K562 (cell line): ENCODE results near the gene ST6GAL1. TPM values are rescaled to one million over a fixed set of nuclear protein-coding genes. Genes with fewer than 3 reads are reported as not detected.
A peak's percentile ranks its signal among the peaks of the same experiment; 100 is the strongest.
"Not testable (repeated sequence)": the region's sequence is repeated elsewhere in the genome, so short reads cannot be mapped to it uniquely, and the experiment has no call there.

Experiments used
- CBFA2T2 ChIP-seq: fragments of 450-650 bp; conservative IDR thresholded peaks from 2 replicates; pipeline ENCODE4 v1.6.1; 2017; ENCODE audit warnings: mild to moderate bottlenecking
- CXXC5 ChIP-seq: fragments of 250-450 bp; sonication (Bioruptor Pico); IDR thresholded peaks from 2 replicates; pipeline ENCODE4 v1.8.0; 2022; ENCODE audit warnings: inconsistent platforms, mild to moderate bottlenecking, moderate library complexity
- E2F3 ChIP-seq: fragments of 250-450 bp; sonication (Bioruptor Pico); IDR thresholded peaks from 2 replicates; pipeline ENCODE4 v1.4.0; 2020; ENCODE audit warnings: mild to moderate bottlenecking
- ERF ChIP-seq: fragments of 450-650 bp; formaldehyde crosslinking; IDR thresholded peaks from 2 replicates; pipeline ENCODE4 v1.4.0; 2020; ENCODE audit warnings: mild to moderate bottlenecking, mixed read lengths
- HSF4 ChIP-seq: fragments of 250-450 bp; sonication (Bioruptor Pico); IDR thresholded peaks from 2 replicates; pipeline ENCODE4 v2.1.2; 2022; ENCODE audit warnings: mild to moderate bottlenecking, moderate library complexity, borderline replicate concordance
- ILK ChIP-seq: fragments of 450-650 bp; IDR thresholded peaks from 2 replicates; pipeline ENCODE4 v1.6.1; 2016; ENCODE audit warnings: missing genetic modification characterization, low read depth, mild to moderate bottlenecking, missing compliant biosample characterization, moderate library complexity, borderline replicate concordance
- MEIS2 ChIP-seq: fragments of 450-650 bp; IDR thresholded peaks from 2 replicates; pipeline ENCODE4 v1.6.1; 2014; ENCODE audit warnings: mild to moderate bottlenecking; ENCODE audit not compliant: partially characterized antibody
- NR4A1 ChIP-seq, 2 experiments: fragments of 250-450 bp in 1 of 2; fragments of 450-650 bp in 1 of 2; sonication (Bioruptor Pico) in 1 of 2; IDR thresholded peaks; 2 replicates each; pipeline versions ENCODE4 v1.4.0 to v1.6.1; 2016 to 2020; ENCODE audit warnings: mild to moderate bottlenecking in 2 of 2, missing compliant biosample characterization in 1 of 2, missing genetic modification characterization in 1 of 2, moderate library complexity in 1 of 2
- TSHZ1 ChIP-seq: fragments of 250-450 bp; sonication (Bioruptor Pico); IDR thresholded peaks from 2 replicates; pipeline ENCODE4 v1.4.0; 2020; ENCODE audit warnings: mild to moderate bottlenecking, moderate library complexity
- ZNF583 ChIP-seq: fragments of 250-450 bp; sonication (Bioruptor Pico); IDR thresholded peaks from 2 replicates; pipeline ENCODE4 v1.4.0; 2020
- ZNF740 ChIP-seq, 3 experiments: fragments of 200-800 bp in 1 of 3; sonication (Bioruptor generic) in 1 of 3; sonication (generic) in 1 of 3; formaldehyde crosslinking in 1 of 3; IDR thresholded peaks; 2 replicates each; pipeline versions ENCODE4 v1.6.1 to v1.8.0; 2016 to 2022; ENCODE audit warnings: mild to moderate bottlenecking in 2 of 3, missing compliant biosample characterization in 2 of 3, missing genetic modification characterization in 2 of 3, missing genetic modification reagents in 1 of 3
- ZNF766 ChIP-seq: fragments of 200-800 bp; sonication (Bioruptor generic); conservative IDR thresholded peaks from 2 replicates; pipeline ENCODE4 v1.6.1; 2016; ENCODE audit warnings: missing genetic modification characterization, missing compliant biosample characterization
- polyA plus RNA-seq, 8 experiments: library from polyadenylated mRNA; depleted of rRNA in 4 of 8; stranded (reverse) in 5 of 8; unstranded in 3 of 8; fragments of >200 nt; fragmentation: Nextera tagmentation in 2 of 8; fragmentation: Illumina TruSeq in 1 of 8; extraction: Ambion mirVana in 2 of 8; extraction: Trizol in 1 of 8; gene quantifications; 2 replicates each; pipeline versions ENCODE4 v1.2.1 to v1.2.3, GENCODE V29; 2011 to 2014; ENCODE audit warnings: inconsistent platforms in 1 of 8, missing spikeins in 1 of 8
- total RNA-seq, 7 experiments: library from RNA; depleted of rRNA in 6 of 7; stranded (reverse); fragments of >200 nt in 6 of 7; fragmentation: Illumina TruSeq in 2 of 7; extraction: Trizol in 2 of 7; gene quantifications; 2 replicates each; pipeline versions ENCODE4 v1.2.1 to v1.2.3, GENCODE V29; 2011 to 2021; ENCODE audit warnings: low replicate concordance in 1 of 7
- TF ChIP-seq, protein P1 (sequence below), 2 experiments: IDR thresholded peaks in 1 of 2; conservative IDR thresholded peaks in 1 of 2; 2 replicates each; pipeline ENCODE4 v1.6.1; 2016; ENCODE audit warnings: low read depth in 2 of 2, mild to moderate bottlenecking in 1 of 2, missing compliant biosample characterization in 1 of 2, missing genetic modification characterization in 1 of 2, moderate library complexity in 1 of 2
- TF ChIP-seq, protein P2 (sequence below): fragments of 250-450 bp; sonication (Bioruptor Pico); IDR thresholded peaks from 2 replicates; pipeline ENCODE4 v1.4.0; 2020
- TF ChIP-seq, protein P3 (sequence below): fragments of 250-450 bp; sonication (Bioruptor Pico); IDR thresholded peaks from 2 replicates; pipeline ENCODE4 v1.8.0; 2022; ENCODE audit warnings: moderate library complexity, mild to moderate bottlenecking, inconsistent platforms
- TF ChIP-seq, protein P4 (sequence below): fragments of 450-650 bp; formaldehyde crosslinking; IDR thresholded peaks from 2 replicates; pipeline ENCODE4 v1.4.0; 2022; ENCODE audit warnings: mild to moderate bottlenecking, moderate library complexity

The ST6GAL1 gene
- total and polyA plus RNA-seq, 9 of the 15 experiments (the other 6 are each of a cell fraction or from before 2014, with no cell fraction given): 31.9 to 145 (median 71.0) TPM

DNA sequence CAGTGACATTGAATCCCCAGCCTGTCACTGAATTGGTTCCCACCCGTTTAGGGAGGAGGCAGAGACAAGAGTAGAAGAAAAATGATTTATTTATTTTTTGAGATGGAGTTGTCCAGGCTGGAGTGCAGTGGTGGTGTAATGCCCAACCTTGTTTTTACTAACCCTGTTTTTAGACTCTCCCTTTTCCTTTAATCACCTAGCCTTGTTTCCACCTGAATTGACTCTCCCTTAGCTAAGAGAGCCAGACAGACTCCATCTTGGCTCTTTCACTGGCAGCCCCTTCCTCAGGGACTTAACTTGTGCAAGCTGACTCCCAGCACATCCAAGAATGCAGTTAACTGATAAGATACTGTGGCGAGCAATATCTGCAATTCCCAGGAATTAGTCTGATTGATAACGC lies 80.1 kb downstream of the ST6GAL1 start (continued):
- TF ChIP-seq NR4A1 (CRISPR knock-in tag; IDR thresholded peaks at IDR 0.05): peak; percentile 59; the same call in 1 of the 2 replicates
- peak; percentile 97 for TF ChIP-seq NR4A1 (tag; IDR thresholded peaks at IDR 0.05)
- TF ChIP-seq MEIS2: peak; percentile 24
- TF ChIP-seq CBFA2T2: peak; percentile 30
- TF ChIP-seq, protein P1, sequence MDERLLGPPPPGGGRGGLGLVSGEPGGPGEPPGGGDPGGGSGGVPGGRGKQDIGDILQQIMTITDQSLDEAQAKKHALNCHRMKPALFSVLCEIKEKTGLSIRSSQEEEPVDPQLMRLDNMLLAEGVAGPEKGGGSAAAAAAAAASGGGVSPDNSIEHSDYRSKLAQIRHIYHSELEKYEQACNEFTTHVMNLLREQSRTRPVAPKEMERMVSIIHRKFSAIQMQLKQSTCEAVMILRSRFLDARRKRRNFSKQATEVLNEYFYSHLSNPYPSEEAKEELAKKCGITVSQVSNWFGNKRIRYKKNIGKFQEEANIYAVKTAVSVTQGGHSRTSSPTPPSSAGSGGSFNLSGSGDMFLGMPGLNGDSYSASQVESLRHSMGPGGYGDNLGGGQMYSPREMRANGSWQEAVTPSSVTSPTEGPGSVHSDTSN (CRISPR knock-in tag; IDR thresholded peaks at IDR 0.05; ENCODE audit: low read depth): not testable (repeated sequence)
- TF ChIP-seq, protein P1 (tag; conservative IDR thresholded peaks at IDR 0.05; ENCODE audit: low read depth): peak; percentile 35; the same call in 1 of the 2 replicates
- TF ChIP-seq TSHZ1: peak; percentile 62; the same call in 1 of the 2 replicates
- 0 out of 2 replicates have a peak, but pooled peaks have one; percentile 52 for TF ChIP-seq ERF (CRISPR knock-in tag)
- TF ChIP-seq CXXC5 (CRISPR knock-in tag): peak; percentile 81
- peak; percentile 92; the same call in 1 of the 2 replicates for TF ChIP-seq HSF4 (CRISPR knock-in tag)
- TF ChIP-seq ILK (tag): peak; percentile 44; the same call in 1 of the 2 replicates
- TF ChIP-seq ZNF766 (CRISPR knock-in tag): peak; percentile 65
- TF ChIP-seq, protein P2, sequence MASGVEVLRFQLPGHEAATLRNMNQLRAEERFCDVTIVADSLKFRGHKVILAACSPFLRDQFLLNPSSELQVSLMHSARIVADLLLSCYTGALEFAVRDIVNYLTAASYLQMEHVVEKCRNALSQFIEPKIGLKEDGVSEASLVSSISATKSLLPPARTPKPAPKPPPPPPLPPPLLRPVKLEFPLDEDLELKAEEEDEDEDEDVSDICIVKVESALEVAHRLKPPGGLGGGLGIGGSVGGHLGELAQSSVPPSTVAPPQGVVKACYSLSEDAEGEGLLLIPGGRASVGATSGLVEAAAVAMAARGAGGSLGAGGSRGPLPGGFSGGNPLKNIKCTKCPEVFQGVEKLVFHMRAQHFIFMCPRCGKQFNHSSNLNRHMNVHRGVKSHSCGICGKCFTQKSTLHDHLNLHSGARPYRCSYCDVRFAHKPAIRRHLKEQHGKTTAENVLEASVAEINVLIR: peak; percentile 69
- not testable (repeated sequence) for TF ChIP-seq ZNF740 (CRISPR knock-in tag; IDR thresholded peaks at IDR 0.05)
- peak in 1 of 2 experiments; percentile 90; a peak in 2 of 4 replicates for TF ChIP-seq ZNF740 (tag; IDR thresholded peaks at IDR 0.05)
- peak; percentile 95 for TF ChIP-seq ZNF583
- TF ChIP-seq E2F3 (CRISPR knock-in tag): 0 out of 2 replicates have a peak, but pooled peaks have one; percentile 60
- TF ChIP-seq, protein P3, sequence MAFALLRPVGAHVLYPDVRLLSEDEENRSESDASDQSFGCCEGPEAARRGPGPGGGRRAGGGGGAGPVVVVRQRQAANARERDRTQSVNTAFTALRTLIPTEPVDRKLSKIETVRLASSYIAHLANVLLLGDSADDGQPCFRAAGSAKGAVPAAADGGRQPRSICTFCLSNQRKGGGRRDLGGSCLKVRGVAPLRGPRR: peak; percentile 93; the same call in 1 of the 2 replicates
- TF ChIP-seq, protein P4, sequence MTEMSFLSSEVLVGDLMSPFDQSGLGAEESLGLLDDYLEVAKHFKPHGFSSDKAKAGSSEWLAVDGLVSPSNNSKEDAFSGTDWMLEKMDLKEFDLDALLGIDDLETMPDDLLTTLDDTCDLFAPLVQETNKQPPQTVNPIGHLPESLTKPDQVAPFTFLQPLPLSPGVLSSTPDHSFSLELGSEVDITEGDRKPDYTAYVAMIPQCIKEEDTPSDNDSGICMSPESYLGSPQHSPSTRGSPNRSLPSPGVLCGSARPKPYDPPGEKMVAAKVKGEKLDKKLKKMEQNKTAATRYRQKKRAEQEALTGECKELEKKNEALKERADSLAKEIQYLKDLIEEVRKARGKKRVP (CRISPR knock-in tag): peak; percentile 48; the same call in 1 of the 2 replicates
